K562 (cell line): ENCODE data around the gene ID1. TPM values are rescaled to one million over a fixed set of nuclear protein-coding genes. Genes with fewer than 3 reads are reported as not detected.
A peak's percentile ranks its signal among the peaks of the same experiment; 100 is the strongest.

Source experiments
- CGGBP1 ChIP-seq: fragments of 250-450 bp; sonication (Bioruptor Pico); IDR thresholded peaks from 2 replicates; pipeline ENCODE4 v1.9.0; 2021; ENCODE audit warnings: mild to moderate bottlenecking
- E2F6 ChIP-seq, 2 experiments: IDR thresholded peaks; 2 replicates each; pipeline ENCODE4 v1.6.1; 2011; ENCODE audit warnings: borderline replicate concordance in 1 of 2, control low read depth in 1 of 2, low read depth in 1 of 2, low read length in 1 of 2, mild to moderate bottlenecking in 1 of 2, mixed read lengths in 1 of 2, moderate library complexity in 1 of 2; ENCODE audit not compliant: insufficient read depth in 1 of 2, insufficient read length in 1 of 2, poor library complexity in 1 of 2, severe bottlenecking in 1 of 2; ENCODE audit errors: extremely low read depth in 1 of 2
- GMEB1 ChIP-seq: fragments of 250-450 bp; sonication (Bioruptor Pico); IDR thresholded peaks from 2 replicates; pipeline ENCODE4 v1.4.0; 2020; ENCODE audit warnings: mild to moderate bottlenecking
- HNRNPL ChIP-seq: fragments of 200-400 bp; formaldehyde crosslinking; IDR thresholded peaks from 2 replicates; pipeline ENCODE4 v1.6.1; 2017; ENCODE audit warnings: low read depth, mild to moderate bottlenecking, low read length
- MNT ChIP-seq, 2 experiments: fragments of 450-650 bp; conservative IDR thresholded peaks; 2 replicates each; pipeline ENCODE4 v1.6.1; 2017; ENCODE audit warnings: mild to moderate bottlenecking in 2 of 2, moderate library complexity in 2 of 2
- NKRF ChIP-seq: fragments of 450-650 bp; IDR thresholded peaks from 2 replicates; pipeline ENCODE4 v1.6.1; 2016; ENCODE audit warnings: borderline replicate concordance
- RBM17 ChIP-seq: fragments of 200-400 bp; formaldehyde crosslinking; IDR thresholded peaks from 2 replicates; pipeline ENCODE4 v1.6.1; 2017; ENCODE audit warnings: low read depth, mild to moderate bottlenecking, low read length, borderline replicate concordance
- SFPQ ChIP-seq: fragments of 200-400 bp; formaldehyde crosslinking; IDR thresholded peaks from 2 replicates; pipeline ENCODE4 v1.6.1; 2017; ENCODE audit warnings: mild to moderate bottlenecking, low read depth, low read length, moderate library complexity
- SIN3A ChIP-seq, 2 experiments: fragments of 150-350 bp in 1 of 2; IDR thresholded peaks; 2 replicates each; pipeline ENCODE4 v1.6.1; 2011 to 2016; ENCODE audit warnings: borderline replicate concordance in 2 of 2, low read depth in 2 of 2, low read length in 2 of 2, mild to moderate bottlenecking in 2 of 2, moderate library complexity in 2 of 2; ENCODE audit not compliant: control insufficient read depth in 1 of 2
- SMAD2 ChIP-seq: fragments of 150-350 bp; IDR thresholded peaks from 2 replicates; pipeline ENCODE4 v1.6.1; 2014; ENCODE audit warnings: low read depth, mild to moderate bottlenecking, low read length
- SRF ChIP-seq, 2 experiments: fragments of 250-450, 450-650 bp in 1 of 2; sonication (Bioruptor Pico) in 1 of 2; sonication (generic) in 1 of 2; formaldehyde crosslinking; IDR thresholded peaks; 2 replicates each; pipeline versions ENCODE4 v1.5.0 to v1.5.1; 2020 to 2022; ENCODE audit warnings: mild to moderate bottlenecking in 1 of 2, missing genetic modification reagents in 1 of 2
- TARDBP ChIP-seq: fragments of 450-650 bp; IDR thresholded peaks from 2 replicates; pipeline ENCODE4 v1.6.1; 2016
- TBL1XR1 ChIP-seq, 2 experiments: IDR thresholded peaks; 2 replicates each; pipeline ENCODE4 v1.6.1; 2012; ENCODE audit warnings: improper control_type of control experiment in 2 of 2, low read length in 2 of 2, mild to moderate bottlenecking in 1 of 2
- TFAP4 ChIP-seq: sonication (generic); formaldehyde crosslinking; IDR thresholded peaks from 2 replicates; pipeline ENCODE4 v1.8.0; 2022; ENCODE audit warnings: missing genetic modification reagents, mild to moderate bottlenecking, moderate library complexity, borderline replicate concordance
- XRCC5 ChIP-seq: fragments of 200-400 bp; formaldehyde crosslinking; IDR thresholded peaks from 2 replicates; pipeline ENCODE4 v1.6.1; 2017; ENCODE audit warnings: low read depth, mild to moderate bottlenecking, low read length
- polyA plus RNA-seq, 8 experiments: library from polyadenylated mRNA; depleted of rRNA in 4 of 8; stranded (reverse) in 5 of 8; unstranded in 3 of 8; fragments of >200 nt; fragmentation: Nextera tagmentation in 2 of 8; fragmentation: Illumina TruSeq in 1 of 8; extraction: Ambion mirVana in 2 of 8; extraction: Trizol in 1 of 8; gene quantifications; 2 replicates each; pipeline versions ENCODE4 v1.2.1 to v1.2.3, GENCODE V29; 2011 to 2014; ENCODE audit warnings: inconsistent platforms in 1 of 8, missing spikeins in 1 of 8
- total RNA-seq, 7 experiments: library from RNA; depleted of rRNA in 6 of 7; stranded (reverse); fragments of >200 nt in 6 of 7; fragmentation: Illumina TruSeq in 2 of 7; extraction: Trizol in 2 of 7; gene quantifications; 2 replicates each; pipeline versions ENCODE4 v1.2.1 to v1.2.3, GENCODE V29; 2011 to 2021; ENCODE audit warnings: low replicate concordance in 1 of 7

Gene ID1
- total and polyA plus RNA-seq, 9 of the 15 experiments (the other 6 are each of a cell fraction or from before 2014, with no cell fraction given): 1.4 to 358 (median 65.0) TPM

GRCh38 chr20:31607640-31608250 lies 2.7 kb downstream of the ID1 start (continued):
- TF ChIP-seq E2F6 (IDR thresholded peaks at IDR 0.05; ENCODE audit: borderline replicate concordance in 1 of 2, extremely low read depth in 1 of 2, insufficient read depth in 1 of 2, insufficient read length in 1 of 2, low read depth in 1 of 2, low read length in 1 of 2, poor library complexity in 1 of 2, severe bottlenecking in 1 of 2): peak in 1 of 2 experiments; percentile 1
- 0 out of 4 replicates have a peak, but pooled peaks of 1 of the 2 experiments have one; percentile 27 for TF ChIP-seq SIN3A (IDR thresholded peaks at IDR 0.05; ENCODE audit: borderline replicate concordance in 2 of 2, control insufficient read depth in 1 of 2, low read depth in 2 of 2, low read length in 2 of 2)
- TF ChIP-seq SMAD2: no peak
- 0 out of 2 replicates have a peak, but pooled peaks have one; percentile 4 for TF ChIP-seq NKRF
- TF ChIP-seq TFAP4 (CRISPR knock-in tag): 0 out of 2 replicates have a peak, but pooled peaks have one; percentile 1
- TF ChIP-seq TARDBP: 0 out of 2 replicates have a peak, but pooled peaks have one; percentile 5
- no peak for TF ChIP-seq SFPQ
- TF ChIP-seq GMEB1 (CRISPR knock-in tag): no peak
- no peak for TF ChIP-seq TBL1XR1 (IDR thresholded peaks at IDR 0.05; ENCODE audit: low read length in 2 of 2)
- TF ChIP-seq CGGBP1: no peak
- no peak for TF ChIP-seq SRF (CRISPR knock-in tag; IDR thresholded peaks at IDR 0.05)
- TF ChIP-seq RBM17: no peak
- TF ChIP-seq HNRNPL: 0 out of 2 replicates have a peak, but pooled peaks have one; percentile 4
- TF ChIP-seq XRCC5: 0 out of 2 replicates have a peak, but pooled peaks have one; percentile 7
- TF ChIP-seq MNT (conservative IDR thresholded peaks at IDR 0.05): peak in 1 of 2 experiments; percentile 69; a peak in 2 of 4 replicates
